Hepatocyte (in vitro differentiated cells): Measurements from ENCODE around the gene YARS1. TPM values are rescaled to one million over a fixed set of nuclear protein-coding genes. Genes with fewer than 3 reads are reported as not detected.

Experiments
- DNase-seq: peaks from one replicate; pipeline ENCODE4 v3.0.0-alpha.2; 2016; ENCODE audit warnings: low spot score
- H2AFZ ChIP-seq: fragments of 200-600 bp; sonication (generic); 2 replicates; pipeline ENCODE4 v1.6.0; 2016; ENCODE audit warnings: antibody characterized with exemption, mild to moderate bottlenecking
- H3K27ac ChIP-seq: fragments of 200-600 bp; sonication (generic); 2 replicates; pipeline ENCODE4 v1.5.1; 2016; ENCODE audit warnings: mild to moderate bottlenecking
- H3K27me3 ChIP-seq: fragments of 200-600 bp; sonication (generic); 2 replicates; pipeline ENCODE4 v1.6.1; 2016
- H3K36me3 ChIP-seq: fragments of 200-600 bp; sonication (generic); replicated peaks from 2 replicates; pipeline ENCODE4 v1.5.1; 2016; ENCODE audit warnings: low read depth; ENCODE audit not compliant: insufficient read depth
- H3K4me1 ChIP-seq: fragments of 200-600 bp; sonication (generic); 2 replicates; pipeline ENCODE4 v1.5.1; 2016; ENCODE audit warnings: mild to moderate bottlenecking, moderate library complexity; ENCODE audit not compliant: insufficient read depth
- H3K4me2 ChIP-seq: fragments of 200-600 bp; sonication (generic); 2 replicates; pipeline ENCODE4 v1.6.0; 2016
- H3K4me3 ChIP-seq: fragments of 200-600 bp; sonication (generic); 2 replicates; pipeline ENCODE4 v1.5.1; 2016; ENCODE audit warnings: mild to moderate bottlenecking
- H3K79me2 ChIP-seq: fragments of 200-600 bp; sonication (generic); 2 replicates; pipeline ENCODE4 v1.6.0; 2017; ENCODE audit warnings: mild to moderate bottlenecking
- H3K9me2 ChIP-seq: fragments of 200-600 bp; sonication (generic); replicated peaks from 2 replicates; pipeline ENCODE4 v1.6.0; 2017; ENCODE audit warnings: mild to moderate bottlenecking; ENCODE audit not compliant: insufficient read depth
- H3K9me3 ChIP-seq: fragments of 200-600 bp; sonication (generic); 2 replicates; pipeline ENCODE4 v1.5.1; 2016; ENCODE audit warnings: low read depth, mild to moderate bottlenecking
- H4K20me1 ChIP-seq: fragments of 200-600 bp; sonication (generic); 2 replicates; pipeline ENCODE4 v1.6.0; 2016; ENCODE audit warnings: mild to moderate bottlenecking; ENCODE audit not compliant: insufficient read depth, poor library complexity, severe bottlenecking
- EZH2 ChIP-seq: fragments of 200-600 bp; sonication (generic); IDR thresholded peaks from 2 replicates; pipeline ENCODE4 v1.6.1; 2016; ENCODE audit warnings: antibody characterized with exemption, mild to moderate bottlenecking, borderline replicate concordance
- EZH2phosphoT487 ChIP-seq: fragments of 200-600 bp; sonication (generic); IDR thresholded peaks from one replicate; pipeline ENCODE4 v1.6.1; 2018; ENCODE audit warnings: antibody characterized with exemption, mild to moderate bottlenecking, low read depth, moderate library complexity; ENCODE audit not compliant: unreplicated experiment, severe bottlenecking
- whole genome bisulfite sequencing: methylation state at CpG from one replicate; pipeline ENCODE4 v1.1.6; 2016; ENCODE audit warnings: low lambda C conversion rate; ENCODE audit errors: missing lambda C conversion rate; 5-methylcytosine and 5-hydroxymethylcytosine counted together
- polyA plus RNA-seq: library from polyadenylated mRNA; unstranded; fragments of >200 nt; fragmentation: Nextera tagmentation; extraction: Ambion mirVana; gene quantifications from 2 replicates; pipeline ENCODE4 v1.2.1, GENCODE V29; 2016
- total RNA-seq: library from RNA; depleted of rRNA; stranded (reverse); fragments of >200 nt; gene quantifications from 2 replicates; pipeline ENCODE4 v1.2.3, GENCODE V29; 2014
- TF ChIP-seq, protein P1 (sequence below): fragments of 200-600 bp; sonication (generic); IDR thresholded peaks from 2 replicates; pipeline ENCODE4 v1.5.1; 2016; ENCODE audit warnings: antibody characterized with exemption, mild to moderate bottlenecking; ENCODE audit not compliant: poor library complexity

The YARS1 gene
- total and polyA plus RNA-seq, 2 experiments from 2014 or later = 104 to 140 TPM

DNA sequence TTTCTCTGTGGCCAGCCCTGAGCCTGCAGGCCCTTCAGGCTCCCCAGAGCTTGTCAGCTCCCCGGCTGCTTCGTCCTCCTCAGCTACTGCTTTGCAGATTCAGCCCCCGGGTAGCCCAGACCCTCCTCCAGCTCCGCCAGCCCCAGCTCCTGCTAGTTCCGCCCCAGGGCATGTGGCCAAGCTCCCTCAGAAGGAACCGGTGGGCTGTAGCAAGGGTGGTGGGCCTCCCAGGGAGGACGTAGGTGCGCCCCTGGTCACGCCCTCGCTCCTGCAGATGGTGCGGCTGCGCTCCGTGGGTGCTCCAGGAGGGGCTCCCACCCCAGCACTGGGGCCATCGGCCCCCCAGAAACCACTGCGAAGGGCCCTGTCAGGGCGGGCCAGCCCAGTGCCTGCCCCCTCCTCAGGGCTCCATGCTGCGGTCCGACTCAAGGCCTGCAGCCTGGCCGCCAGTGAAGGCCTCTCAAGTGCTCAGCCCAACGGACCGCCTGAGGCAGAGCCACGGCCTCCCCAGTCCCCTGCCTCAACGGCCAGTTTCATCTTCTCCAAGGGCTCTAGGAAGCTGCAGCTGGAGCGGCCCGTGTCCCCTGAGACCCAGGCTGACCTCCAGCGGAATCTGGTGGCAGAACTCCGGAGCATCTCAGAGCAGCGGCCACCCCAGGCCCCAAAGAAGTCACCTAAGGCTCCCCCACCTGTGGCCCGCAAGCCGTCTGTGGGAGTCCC lies 45.4 kb downstream of the YARS1 start:
- Histone ChIP-seq H3K9me3 (no peaks in the 10 kb centered on the region), H3K27ac (no peak overlapping the region), H3K9me2 (no peaks in the 10 kb centered on the region), H3K4me2 (no peak overlapping the region), H3K27me3 (no peaks in the 10 kb centered on the region), H2AFZ (no peak overlapping the region), H3K36me3 (peaks cover 4% of the 10 kb centered on the region), H4K20me1 (peaks cover 12% of the 10 kb centered on the region), H3K4me1 (peaks cover 29% of the 10 kb centered on the region), H3K4me3 (no peak overlapping the region), H3K79me2 (peaks cover 19% of the 10 kb centered on the region)
- no peak for DNase-seq
- WGBS = 88% methylated on average over 26 of the region's 30 CpGs
- TF ChIP-seq, protein P1, sequence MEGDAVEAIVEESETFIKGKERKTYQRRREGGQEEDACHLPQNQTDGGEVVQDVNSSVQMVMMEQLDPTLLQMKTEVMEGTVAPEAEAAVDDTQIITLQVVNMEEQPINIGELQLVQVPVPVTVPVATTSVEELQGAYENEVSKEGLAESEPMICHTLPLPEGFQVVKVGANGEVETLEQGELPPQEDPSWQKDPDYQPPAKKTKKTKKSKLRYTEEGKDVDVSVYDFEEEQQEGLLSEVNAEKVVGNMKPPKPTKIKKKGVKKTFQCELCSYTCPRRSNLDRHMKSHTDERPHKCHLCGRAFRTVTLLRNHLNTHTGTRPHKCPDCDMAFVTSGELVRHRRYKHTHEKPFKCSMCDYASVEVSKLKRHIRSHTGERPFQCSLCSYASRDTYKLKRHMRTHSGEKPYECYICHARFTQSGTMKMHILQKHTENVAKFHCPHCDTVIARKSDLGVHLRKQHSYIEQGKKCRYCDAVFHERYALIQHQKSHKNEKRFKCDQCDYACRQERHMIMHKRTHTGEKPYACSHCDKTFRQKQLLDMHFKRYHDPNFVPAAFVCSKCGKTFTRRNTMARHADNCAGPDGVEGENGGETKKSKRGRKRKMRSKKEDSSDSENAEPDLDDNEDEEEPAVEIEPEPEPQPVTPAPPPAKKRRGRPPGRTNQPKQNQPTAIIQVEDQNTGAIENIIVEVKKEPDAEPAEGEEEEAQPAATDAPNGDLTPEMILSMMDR = no peak
- TF ChIP-seq EZH2phosphoT487 = no peak
- no peak for TF ChIP-seq EZH2

- Histone ChIP-seq H4K20me1 (peaks cover 14% of the 10 kb centered on the region), H3K4me1 (peaks cover 36% of the 10 kb centered on the region), H3K79me2 (peaks cover 26% of the 10 kb centered on the region), H2AFZ (no peak overlapping the region), H3K4me3 (no peak overlapping the region), H3K27me3 (no peaks in the 10 kb centered on the region), H3K4me2 (no peak overlapping the region), H3K36me3 (no peaks in the 10 kb centered on the region), H3K9me2 (no peaks in the 10 kb centered on the region), H3K9me3 (no peaks in the 10 kb centered on the region), H3K27ac (no peak overlapping the region)
- no peak for DNase-seq
- 69% methylated on average over 13 of the region's 18 CpGs for WGBS
- TF ChIP-seq, protein P1 = no peak
- TF ChIP-seq EZH2 (no peak), EZH2phosphoT487 (no peak)
Observed at GRCh38 chr1:32770741-32771548, 46.2 kb downstream of the YARS1 start.

GRCh38 chr1:32770221-32770731 lies 46.9 kb downstream of the YARS1 start:
- Histone ChIP-seq H3K4me2 (no peak overlapping the region), H3K36me3 (no peaks in the 10 kb centered on the region), H2AFZ (no peak overlapping the region), H4K20me1 (peaks cover 14% of the 10 kb centered on the region), H3K27ac (no peak overlapping the region), H3K4me1 (peaks cover 39% of the 10 kb centered on the region), H3K27me3 (no peaks in the 10 kb centered on the region), H3K9me2 (no peaks in the 10 kb centered on the region), H3K9me3 (no peaks in the 10 kb centered on the region), H3K4me3 (no peak overlapping the region), H3K79me2 (peaks cover 33% of the 10 kb centered on the region)
- TF ChIP-seq EZH2 = no peak
- TF ChIP-seq, protein P1 = no peak
- TF ChIP-seq EZH2phosphoT487 = no peak
- WGBS = 93% methylated on average over 23 of the region's 25 CpGs
- DNase-seq = no peak
